ENCODE results near the gene ATF6.

ATF6 gene

DNA sequence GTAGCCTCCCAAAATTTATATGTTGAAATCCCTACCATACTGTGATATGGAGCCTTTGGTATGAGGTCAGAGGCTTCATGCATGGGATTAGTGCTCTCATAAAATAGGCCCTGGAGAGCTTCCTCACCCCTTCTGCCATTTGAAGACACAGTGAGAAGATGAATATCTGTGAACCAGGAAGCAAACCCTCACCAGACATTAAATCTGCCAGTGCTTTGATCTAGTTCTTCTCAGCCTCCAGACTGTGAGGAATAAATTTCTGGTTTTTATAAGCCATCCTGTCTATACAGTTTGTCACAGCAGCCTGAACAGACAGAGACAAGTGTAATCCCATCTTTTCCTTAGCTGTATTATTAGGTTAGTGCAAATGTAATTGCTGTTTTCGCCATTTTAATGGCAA lies 169.1 kb downstream of the ATF6 start:
- Histone ChIP-seq H3K27me3 (ENCODE audit: insufficient read depth, insufficient read length) (no peaks in the 10 kb centered on the region), H3K9ac (ENCODE audit: insufficient read length, low read depth) (no peak overlapping the region), H3K4me3 (ENCODE audit: insufficient read length, low read depth) (no peak overlapping the region), H3K9me3 (ENCODE audit: insufficient read depth, low read length) (no peaks in the 10 kb centered on the region), H3K36me3 (ENCODE audit: insufficient read depth, insufficient read length, low read length) (no peaks in the 10 kb centered on the region), H3K4me1 (ENCODE audit: insufficient read depth, insufficient read length) (no peaks in the 10 kb centered on the region)
- TF ChIP-seq SUZ12 (IDR thresholded peaks at IDR 0.05; ENCODE audit: extremely low read depth, insufficient read depth, insufficient read length) (no peak), YY1 (IDR thresholded peaks at IDR 0.05; ENCODE audit: insufficient read depth, insufficient read length) (no peak), ZNF274 (IDR thresholded peaks at IDR 0.05; ENCODE audit: low read depth, low read length) (no peak)
- no peak for DNase-seq (ENCODE audit: low read depth, low spot score)

DNA sequence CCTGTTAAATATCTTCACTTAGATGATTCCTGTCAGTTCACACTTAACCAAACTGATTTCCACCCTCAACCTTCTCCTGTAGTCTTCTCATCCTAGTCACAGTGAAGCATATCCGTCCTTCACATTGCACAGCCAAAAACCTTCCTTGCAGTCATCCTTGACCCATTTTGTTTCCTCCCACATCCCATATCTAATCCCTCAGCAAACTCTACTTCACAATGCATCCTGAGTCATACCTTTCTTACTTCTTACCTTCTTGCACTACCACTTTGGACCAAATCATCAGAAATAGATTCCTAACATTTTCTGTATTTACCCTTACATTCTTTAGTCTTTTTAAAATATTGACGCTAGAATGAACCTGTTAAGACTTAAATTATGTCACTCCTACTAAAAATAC lies 170.7 kb downstream of the ATF6 start:
- Histone ChIP-seq H3K4me1 (ENCODE audit: insufficient read depth, insufficient read length) (no peaks in the 10 kb centered on the region), H3K36me3 (ENCODE audit: insufficient read depth, insufficient read length, low read length) (no peaks in the 10 kb centered on the region), H3K9ac (ENCODE audit: insufficient read length, low read depth) (no peak overlapping the region), H3K9me3 (ENCODE audit: insufficient read depth, low read length) (no peaks in the 10 kb centered on the region), H3K27me3 (ENCODE audit: insufficient read depth, insufficient read length) (no peaks in the 10 kb centered on the region), H3K4me3 (ENCODE audit: insufficient read length, low read depth) (no peak overlapping the region)
- TF ChIP-seq YY1 (IDR thresholded peaks at IDR 0.05; ENCODE audit: insufficient read depth, insufficient read length) (no peak), SUZ12 (IDR thresholded peaks at IDR 0.05; ENCODE audit: extremely low read depth, insufficient read depth, insufficient read length) (no peak), ZNF274 (IDR thresholded peaks at IDR 0.05; ENCODE audit: low read depth, low read length) (no peak)
- DNase-seq (ENCODE audit: low read depth, low spot score), result no peak

DNA sequence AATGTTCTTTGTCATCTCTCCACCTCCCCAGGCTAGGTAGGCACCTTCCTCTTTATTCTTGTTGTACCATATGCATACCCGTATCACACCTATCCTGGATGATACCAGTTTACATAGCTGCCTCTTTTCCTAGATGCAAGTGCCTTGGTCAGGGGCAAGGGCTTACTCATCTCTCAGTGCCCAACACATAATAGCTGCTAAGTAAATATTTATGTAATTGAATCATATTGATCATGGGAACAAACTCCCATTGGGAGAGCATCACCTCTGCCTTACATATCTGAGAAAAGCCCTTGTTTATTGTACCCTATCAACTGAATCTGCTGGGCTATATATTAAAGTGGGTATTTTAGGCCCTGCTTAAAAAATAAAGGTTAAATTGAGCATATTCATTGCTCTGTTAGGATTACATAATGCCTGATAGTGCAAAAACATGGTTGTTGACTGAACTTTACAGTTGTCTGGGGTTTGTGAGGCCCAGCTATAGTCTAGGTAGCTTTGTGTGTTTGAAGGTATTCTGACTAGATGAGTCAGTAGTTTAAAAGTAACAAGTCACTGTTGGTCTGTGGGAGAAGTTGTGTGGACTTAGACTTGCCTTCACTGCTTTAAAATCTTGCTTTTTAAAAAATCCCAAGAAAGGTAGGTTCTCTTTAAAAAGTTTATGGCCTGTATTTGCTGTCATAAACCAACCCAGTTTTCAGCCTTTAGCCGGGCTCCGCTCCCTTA lies 174.9 kb downstream of the ATF6 start:
- DNase-seq (ENCODE audit: low read depth, low spot score), result no peak
- no peaks in the 10 kb centered on the region for H3K9me3 ChIP-seq (ENCODE audit: insufficient read depth, low read length)
- H3K9ac ChIP-seq (ENCODE audit: insufficient read length, low read depth), result no peak overlapping the region
- H3K4me3 ChIP-seq (ENCODE audit: insufficient read length, low read depth), result no peak overlapping the region
- H3K27me3 ChIP-seq (ENCODE audit: insufficient read depth, insufficient read length), result no peaks in the 10 kb centered on the region
- H3K36me3 ChIP-seq (ENCODE audit: insufficient read depth, insufficient read length, low read length), result no peaks in the 10 kb centered on the region
- H3K4me1 ChIP-seq (ENCODE audit: insufficient read depth, insufficient read length), result no peaks in the 10 kb centered on the region
- TF ChIP-seq SUZ12 (IDR thresholded peaks at IDR 0.05; ENCODE audit: extremely low read depth, insufficient read depth, insufficient read length), result no peak
- no peak for TF ChIP-seq YY1 (IDR thresholded peaks at IDR 0.05; ENCODE audit: insufficient read depth, insufficient read length)
- no peak for TF ChIP-seq ZNF274 (IDR thresholded peaks at IDR 0.05; ENCODE audit: low read depth, low read length)

DNA sequence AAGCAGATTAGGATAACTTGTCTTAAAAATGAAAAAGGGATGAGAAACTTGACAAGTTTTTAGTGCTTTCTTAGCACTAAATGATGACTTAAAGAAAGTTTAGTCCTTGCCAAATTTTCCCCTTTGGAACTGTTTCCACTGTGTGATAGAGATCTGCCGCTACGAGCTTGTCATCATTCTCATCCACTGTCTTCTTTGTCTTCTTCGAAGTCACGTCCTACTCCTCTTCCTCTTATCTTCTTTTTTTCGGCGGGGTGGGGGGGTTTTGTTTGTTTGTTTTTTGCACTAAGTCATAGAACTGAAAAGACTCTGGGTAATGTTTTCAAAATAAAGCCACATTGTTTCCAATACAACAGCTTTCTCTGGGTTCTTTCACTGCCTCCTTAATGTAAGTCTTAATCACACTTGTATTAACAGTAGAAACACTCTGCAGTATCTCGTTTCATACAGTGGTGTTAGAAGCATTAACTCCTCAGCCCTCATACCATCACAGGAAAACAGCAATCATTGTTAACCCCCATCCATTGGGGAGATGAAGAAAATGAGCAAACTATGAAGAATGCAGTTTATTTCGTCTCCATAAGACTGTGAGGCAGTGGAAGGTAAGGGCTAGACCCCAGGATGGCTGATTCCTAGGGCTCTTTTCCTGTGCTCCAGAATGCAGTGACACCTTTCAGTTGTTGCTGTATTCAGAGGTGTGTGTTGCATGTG lies 175.8 kb downstream of the ATF6 start:
- Histone ChIP-seq H3K4me1 (ENCODE audit: insufficient read depth, insufficient read length) (no peaks in the 10 kb centered on the region), H3K27me3 (ENCODE audit: insufficient read depth, insufficient read length) (no peaks in the 10 kb centered on the region), H3K36me3 (ENCODE audit: insufficient read depth, insufficient read length, low read length) (no peaks in the 10 kb centered on the region), H3K9me3 (ENCODE audit: insufficient read depth, low read length) (no peaks in the 10 kb centered on the region), H3K9ac (ENCODE audit: insufficient read length, low read depth) (no peak overlapping the region), H3K4me3 (ENCODE audit: insufficient read length, low read depth) (no peak overlapping the region)
- TF ChIP-seq ZNF274 (IDR thresholded peaks at IDR 0.05; ENCODE audit: low read depth, low read length), result no peak
- TF ChIP-seq YY1 (IDR thresholded peaks at IDR 0.05; ENCODE audit: insufficient read depth, insufficient read length), result no peak
- TF ChIP-seq SUZ12 (IDR thresholded peaks at IDR 0.05; ENCODE audit: extremely low read depth, insufficient read depth, insufficient read length), result no peak
- no peak for DNase-seq (ENCODE audit: low read depth, low spot score)

DNA sequence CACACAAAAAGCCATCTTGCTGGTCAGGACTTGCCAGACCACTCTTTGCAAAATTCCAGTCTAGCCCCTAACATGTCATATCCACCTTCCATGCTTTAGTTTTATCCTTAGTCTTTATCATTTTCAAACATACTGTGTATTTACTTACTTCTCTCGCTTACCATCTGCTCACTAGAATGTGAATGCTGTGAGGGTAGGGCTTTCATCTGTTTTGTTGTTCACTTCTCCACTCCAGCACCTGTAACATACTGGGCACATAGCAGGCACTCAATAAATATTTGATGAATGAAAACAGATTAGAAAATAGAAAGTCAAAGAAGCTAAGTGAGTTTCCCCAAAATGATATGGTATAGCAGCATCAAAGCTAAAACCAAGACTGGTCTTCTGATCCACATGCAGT lies 177.6 kb downstream of the ATF6 start:
- DNase-seq (ENCODE audit: low read depth, low spot score), result no peak
- no peaks in the 10 kb centered on the region for H3K36me3 ChIP-seq (ENCODE audit: insufficient read depth, insufficient read length, low read length)
- H3K4me3 ChIP-seq (ENCODE audit: insufficient read length, low read depth), result no peak overlapping the region
- no peaks in the 10 kb centered on the region for H3K9me3 ChIP-seq (ENCODE audit: insufficient read depth, low read length)
- TF ChIP-seq ZNF274 (IDR thresholded peaks at IDR 0.05; ENCODE audit: low read depth, low read length) (no peak), SUZ12 (IDR thresholded peaks at IDR 0.05; ENCODE audit: extremely low read depth, insufficient read depth, insufficient read length) (no peak), YY1 (IDR thresholded peaks at IDR 0.05; ENCODE audit: insufficient read depth, insufficient read length) (no peak)
- H3K27me3 ChIP-seq (ENCODE audit: insufficient read depth, insufficient read length), result no peaks in the 10 kb centered on the region
- H3K4me1 ChIP-seq (ENCODE audit: insufficient read depth, insufficient read length), result no peaks in the 10 kb centered on the region
- H3K9ac ChIP-seq (ENCODE audit: insufficient read length, low read depth), result no peak overlapping the region

DNA sequence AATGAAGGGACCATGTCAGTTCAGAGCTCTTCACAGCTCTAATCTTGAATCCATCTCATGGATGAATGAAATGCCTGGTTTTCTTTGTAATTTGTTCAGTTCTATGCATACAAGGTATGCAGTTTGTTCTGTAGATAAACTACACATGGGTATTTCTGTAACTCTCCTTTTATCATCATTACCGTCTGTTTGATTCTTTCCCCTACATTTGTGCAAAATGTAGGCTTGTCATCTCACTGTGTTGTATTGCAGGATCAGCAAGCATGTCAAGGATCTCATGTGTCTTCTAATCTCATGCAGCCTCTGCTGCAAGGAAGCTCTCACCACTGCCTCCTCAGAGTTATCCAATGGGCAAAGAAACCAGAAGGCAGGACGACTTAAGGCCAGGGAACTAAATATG lies 178.3 kb downstream of the ATF6 start:
- Histone ChIP-seq H3K9me3 (ENCODE audit: insufficient read depth, low read length) (no peaks in the 10 kb centered on the region), H3K9ac (ENCODE audit: insufficient read length, low read depth) (no peak overlapping the region), H3K36me3 (ENCODE audit: insufficient read depth, insufficient read length, low read length) (no peaks in the 10 kb centered on the region), H3K4me3 (ENCODE audit: insufficient read length, low read depth) (no peak overlapping the region), H3K4me1 (ENCODE audit: insufficient read depth, insufficient read length) (no peaks in the 10 kb centered on the region), H3K27me3 (ENCODE audit: insufficient read depth, insufficient read length) (no peaks in the 10 kb centered on the region)
- no peak for DNase-seq (ENCODE audit: low read depth, low spot score)
- TF ChIP-seq YY1 (IDR thresholded peaks at IDR 0.05; ENCODE audit: insufficient read depth, insufficient read length) (no peak), ZNF274 (IDR thresholded peaks at IDR 0.05; ENCODE audit: low read depth, low read length) (no peak), SUZ12 (IDR thresholded peaks at IDR 0.05; ENCODE audit: extremely low read depth, insufficient read depth, insufficient read length) (no peak)

DNA sequence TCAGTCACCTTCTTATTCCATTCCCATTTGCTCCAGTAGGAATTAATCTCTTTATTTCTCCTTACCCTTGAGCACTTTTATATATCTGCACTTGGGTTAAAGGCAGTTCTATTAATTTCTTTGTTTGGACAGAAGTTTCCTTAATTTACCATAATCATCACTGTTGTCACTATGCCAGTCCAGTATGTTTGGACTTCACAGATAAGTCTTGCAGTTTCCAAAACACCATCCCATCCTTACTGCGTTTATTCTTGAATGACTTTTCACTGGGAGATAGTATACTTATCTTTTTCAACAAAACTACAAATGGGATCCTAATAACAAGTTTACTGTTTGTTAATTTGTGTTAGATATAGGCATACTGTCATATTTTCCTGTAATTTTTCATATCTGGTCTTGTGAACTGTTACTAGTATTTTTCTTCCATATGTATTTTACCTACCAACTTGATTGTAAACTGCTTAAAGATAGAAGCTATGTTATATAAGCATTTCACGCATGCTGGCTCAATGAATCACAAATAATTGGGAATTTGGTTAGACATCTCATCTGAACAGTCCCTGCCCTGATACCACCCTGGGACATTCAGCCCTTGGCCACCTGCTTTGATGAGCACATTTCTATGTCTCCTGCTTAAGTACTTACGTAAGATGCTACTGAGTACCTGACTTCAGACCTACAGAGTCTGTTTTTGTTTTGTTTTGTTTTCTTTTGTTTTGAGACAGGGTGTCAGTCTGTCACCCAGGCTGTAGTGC lies 179.4 kb downstream of the ATF6 start:
- no peak overlapping the region for H3K4me3 ChIP-seq (ENCODE audit: insufficient read length, low read depth)
- H3K9ac ChIP-seq (ENCODE audit: insufficient read length, low read depth), result no peak overlapping the region
- no peaks in the 10 kb centered on the region for H3K36me3 ChIP-seq (ENCODE audit: insufficient read depth, insufficient read length, low read length)
- H3K9me3 ChIP-seq (ENCODE audit: insufficient read depth, low read length), result no peaks in the 10 kb centered on the region
- DNase-seq (ENCODE audit: low read depth, low spot score), result no peak
- H3K4me1 ChIP-seq (ENCODE audit: insufficient read depth, insufficient read length), result no peaks in the 10 kb centered on the region
- TF ChIP-seq YY1 (IDR thresholded peaks at IDR 0.05; ENCODE audit: insufficient read depth, insufficient read length) (no peak), SUZ12 (IDR thresholded peaks at IDR 0.05; ENCODE audit: extremely low read depth, insufficient read depth, insufficient read length) (no peak), ZNF274 (IDR thresholded peaks at IDR 0.05; ENCODE audit: low read depth, low read length) (no peak)
- no peaks in the 10 kb centered on the region for H3K27me3 ChIP-seq (ENCODE audit: insufficient read depth, insufficient read length)
